Inflammatory macrophage treated with lipopolysaccharide for 1 hour (primary cell): Measurements from ENCODE around the gene OR2V1.
"Not testable (repeated sequence)": the region's sequence is repeated elsewhere in the genome, so short reads cannot be mapped to it uniquely, and the experiment has no call there.

Source experiments
- DNase-seq, 2 donors: peaks; one replicate each; pipeline ENCODE4 v3.0.0-alpha.2; 2020 to 2022

Gene OR2V1

GRCh38 chr5:181127907-181128626 lies 2.9 kb downstream of the OR2V1 start:
- no peak for DNase-seq

- no peak for DNase-seq
These were observed 3.5 kb downstream of the OR2V1 start for GRCh38 chr5:181127456-181127855.

GRCh38 chr5:181126841-181127240 lies 4.1 kb downstream of the OR2V1 start:
- DNase-seq: no peak

- DNase-seq: no peak
These were observed 6.4 kb downstream of the OR2V1 start for GRCh38 chr5:181124526-181124925.

- DNase-seq: peak; percentile 1 to 53
These were observed 9.1 kb downstream of the OR2V1 start for GRCh38 chr5:181121675-181122561.

- no peak for DNase-seq
These were observed 10.2 kb downstream of the OR2V1 start for GRCh38 chr5:181120761-181121160.

GRCh38 chr5:181120306-181120705 lies 10.7 kb downstream of the OR2V1 start:
- DNase-seq: no peak

GRCh38 chr5:181119105-181119504 lies 11.9 kb downstream of the OR2V1 start:
- no peak for DNase-seq

- no peak for DNase-seq
These were observed 12.6 kb downstream of the OR2V1 start for GRCh38 chr5:181118369-181118768.

GRCh38 chr5:181114844-181115778 lies 15.9 kb downstream of the OR2V1 start:
- no peak for DNase-seq

GRCh38 chr5:181114284-181114843 lies 16.6 kb downstream of the OR2V1 start:
- DNase-seq: no peak

- DNase-seq: not testable (repeated sequence)
These were observed 17.4 kb downstream of the OR2V1 start for GRCh38 chr5:181113572-181113971.

GRCh38 chr5:181112476-181112875 lies 18.5 kb downstream of the OR2V1 start:
- no peak for DNase-seq

- no peak for DNase-seq
These were observed 20.0 kb downstream of the OR2V1 start for GRCh38 chr5:181111010-181111409.

- no peak for DNase-seq
These were observed 21.4 kb downstream of the OR2V1 start for GRCh38 chr5:181109489-181110013.

- no peak for DNase-seq
These were observed 22.3 kb downstream of the OR2V1 start for GRCh38 chr5:181108578-181109165.

GRCh38 chr5:181107699-181108098 lies 23.3 kb downstream of the OR2V1 start:
- no peak for DNase-seq

GRCh38 chr5:181105391-181106025 lies 25.5 kb downstream of the OR2V1 start:
- no peak for DNase-seq

GRCh38 chr5:181104606-181105390 lies 26.2 kb downstream of the OR2V1 start:
- DNase-seq: not testable (repeated sequence)

GRCh38 chr5:181104259-181104568 lies 26.8 kb downstream of the OR2V1 start:
- not testable (repeated sequence) for DNase-seq
